Natural killer cell (primary cell): Measurements from ENCODE around the gene S1PR1. TPM values are rescaled to one million over a fixed set of nuclear protein-coding genes. Genes with fewer than 3 reads are reported as not detected.
A peak's percentile ranks its signal among the peaks of the same experiment; 100 is the strongest.

Experiments used
- ATAC-seq, 3 donors: fragments of 150-1000 bp in 2 of 3; fragments of 200-7000 bp in 1 of 3; cut with Tn5 transposase; 1 replicate in 1 of 3; 2 replicates in 2 of 3; pipeline ENCODE4 v1.10.0; 2021; ENCODE audit warnings: mild to moderate bottlenecking in 2 of 3, moderate library complexity in 2 of 3
- DNase-seq, 2 donors: peaks; one replicate each; pipeline versions ENCODE4 v3.0.0 to v3.0.0-alpha.2; 2013 to 2021; ENCODE audit warnings: mixed read lengths in 1 of 2
- H3K27ac ChIP-seq: one replicate; pipeline ENCODE4 v1.5.1; 2013; ENCODE audit warnings: mild to moderate bottlenecking, low read length
- H3K27me3 ChIP-seq: one replicate; pipeline ENCODE4 v1.6.1; 2013; ENCODE audit warnings: low read length; ENCODE audit not compliant: control insufficient read depth, insufficient read depth
- H3K36me3 ChIP-seq: one replicate; pipeline ENCODE4 v1.6.1; 2013; ENCODE audit warnings: low read length; ENCODE audit not compliant: control insufficient read depth, insufficient read depth
- H3K4me1 ChIP-seq: one replicate; pipeline ENCODE4 v1.6.1; 2013; ENCODE audit warnings: low read length; ENCODE audit not compliant: control insufficient read depth, insufficient read depth
- H3K4me3 ChIP-seq: one replicate; pipeline ENCODE4 v1.5.1; 2013; ENCODE audit warnings: low read length
- H3K9me3 ChIP-seq: one replicate; pipeline ENCODE4 v1.6.1; 2013; ENCODE audit warnings: low read length; ENCODE audit not compliant: control insufficient read depth, insufficient read depth
- H3K27ac Mint-ChIP-seq, 2 donors: one replicate each; pipeline ENCODE4 v1.8.0; 2022; ENCODE audit warnings: mild to moderate bottlenecking in 2 of 2, mixed read lengths in 2 of 2, moderate library complexity in 1 of 2
- H3K27me3 Mint-ChIP-seq, 2 donors: one replicate each; pipeline ENCODE4 v1.8.0; 2022; ENCODE audit warnings: low read depth in 2 of 2, mixed read lengths in 2 of 2
- H3K36me3 Mint-ChIP-seq: one replicate; pipeline ENCODE4 v1.8.0; 2022; ENCODE audit warnings: mixed read lengths
- H3K4me1 Mint-ChIP-seq, 2 donors: one replicate each; pipeline ENCODE4 v1.8.0; 2022; ENCODE audit warnings: mixed read lengths in 2 of 2
- H3K4me3 Mint-ChIP-seq: one replicate; pipeline ENCODE4 v1.8.0; 2022; ENCODE audit warnings: mild to moderate bottlenecking, moderate library complexity, mixed read lengths
- H3K9me3 Mint-ChIP-seq, 2 donors: one replicate each; pipeline ENCODE4 v1.8.0; 2022; ENCODE audit warnings: mixed read lengths in 2 of 2
- CTCF ChIP-seq: fragments of 200-600 bp; IDR thresholded peaks from one replicate; pipeline ENCODE4 v1.8.0; 2022; ENCODE audit warnings: antibody characterized with exemption
- WGBS: methylation state at CpG from one replicate; pipeline ENCODE4 v1.1.7; 2013; ENCODE audit warnings: missing lambda C conversion rate; ENCODE audit not compliant: insufficient coverage; 5-methylcytosine and 5-hydroxymethylcytosine counted together
- intact Hi-C: fragments of 100-400 bp; cut with micrococcal nuclease; formaldehyde crosslinking; loops from one replicate; pipeline ENCODE4 v1.14.2; 2022
- total RNA-seq, 4 donors: library from RNA; stranded (reverse); fragments of 120-200 nt in 1 of 4; gene quantifications; one replicate each; pipeline versions ENCODE4 v1.2.3 to v1.2.4, GENCODE V29; 2013 to 2022

Gene S1PR1
- total RNA-seq, 3 donors from 2014 or later (not counting 1 experiment from before 2014, with no cell fraction given): 33.5 to 114 (median 80.2) TPM

DNA sequence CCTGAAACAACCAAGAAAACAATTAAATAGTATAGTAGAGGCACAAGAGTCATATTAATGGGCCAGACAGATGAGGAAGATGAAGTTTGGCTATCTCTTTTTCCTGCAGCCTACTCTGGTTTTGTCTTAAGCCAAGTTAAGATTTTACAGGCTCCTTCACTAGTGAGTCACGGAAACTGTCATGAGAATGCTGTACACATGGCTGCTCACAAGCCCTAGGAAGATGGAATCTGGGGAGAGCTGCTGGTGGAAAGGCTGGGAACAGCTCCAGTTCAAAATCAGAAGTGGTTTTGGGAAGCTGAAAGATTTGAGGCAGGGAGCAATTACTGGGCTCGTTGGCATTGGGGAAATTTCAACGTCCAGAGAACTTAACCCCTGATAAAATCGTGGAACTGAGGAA lies 46.4 kb upstream of the S1PR1 start:
- DNase-seq (no peak), ATAC-seq (no peak)
- no peaks in the 10 kb centered on the region for H3K27me3 ChIP-seq
- Mint-ChIP-seq H3K27me3 (peaks cover 2 to 16% of the 10 kb centered on the region in 2 donors), H3K9me3 (no peaks in the 10 kb centered on the region), H3K4me1 (peaks cover 0 to 5% of the 10 kb centered on the region in 2 donors), H3K4me3 (no peak overlapping the region), H3K36me3 (no peaks in the 10 kb centered on the region), H3K27ac (no peak overlapping the region)
- intact Hi-C loops: no loop called here
- no peaks in the 10 kb centered on the region for H3K36me3 ChIP-seq
- WGBS: 87% methylated on average over 4 of the region's 4 CpGs
- no peak overlapping the region for H3K27ac ChIP-seq
- no peak overlapping the region for H3K4me3 ChIP-seq
- TF ChIP-seq CTCF: no peak
- H3K9me3 ChIP-seq: no peaks in the 10 kb centered on the region
- peaks cover 3% of the 10 kb centered on the region for H3K4me1 ChIP-seq

GRCh38 chr1:101191049-101191448 lies 45.8 kb upstream of the S1PR1 start:
- intact Hi-C loops: no loop called here
- peaks cover 3% of the 10 kb centered on the region for H3K4me1 ChIP-seq
- Mint-ChIP-seq H3K4me1 (peaks cover 0 to 5% of the 10 kb centered on the region in 2 donors), H3K36me3 (no peaks in the 10 kb centered on the region), H3K9me3 (no peaks in the 10 kb centered on the region), H3K4me3 (no peak overlapping the region), H3K27ac (no peak overlapping the region), H3K27me3 (peaks cover 5 to 16% of the 10 kb centered on the region in 2 donors)
- H3K27ac ChIP-seq: no peak overlapping the region
- ATAC-seq: no peak
- H3K36me3 ChIP-seq: no peaks in the 10 kb centered on the region
- no peak for TF ChIP-seq CTCF
- no peaks in the 10 kb centered on the region for H3K9me3 ChIP-seq
- no peak for DNase-seq
- no peak overlapping the region for H3K4me3 ChIP-seq
- H3K27me3 ChIP-seq: no peaks in the 10 kb centered on the region

DNA sequence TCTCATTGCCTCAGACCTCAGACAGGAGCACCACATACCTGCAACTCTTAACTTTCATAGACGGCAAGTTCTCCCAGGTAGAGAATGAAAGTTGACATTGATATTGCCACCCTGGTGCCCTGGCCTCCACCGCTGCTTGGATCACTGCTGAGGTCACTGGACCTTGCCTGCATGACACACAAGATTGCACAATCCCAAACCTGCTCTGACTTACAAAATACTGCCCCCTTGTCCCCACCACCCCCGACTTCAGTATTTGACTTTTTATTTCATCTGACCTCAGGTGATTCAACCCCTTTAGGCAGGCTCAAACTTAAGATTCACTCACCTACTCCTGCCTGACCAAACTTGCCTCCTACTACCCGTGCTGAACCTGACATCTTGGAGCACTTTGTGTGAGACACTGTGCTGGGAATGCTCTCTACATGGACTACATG lies 43.1 kb upstream of the S1PR1 start:
- Mint-ChIP-seq H3K36me3 (no peaks in the 10 kb centered on the region), H3K27ac (no peak overlapping the region), H3K4me3 (no peak overlapping the region), H3K4me1 (peaks cover 0 to 5% of the 10 kb centered on the region in 2 donors), H3K27me3 (peaks cover 5 to 16% of the 10 kb centered on the region in 2 donors), H3K9me3 (no peaks in the 10 kb centered on the region)
- peak in 1 of 3 donors; percentile 54 for ATAC-seq
- Histone ChIP-seq H3K27me3 (no peaks in the 10 kb centered on the region), H3K4me3 (no peak overlapping the region), H3K4me1 (no peaks in the 10 kb centered on the region), H3K9me3 (no peaks in the 10 kb centered on the region), H3K36me3 (no peaks in the 10 kb centered on the region), H3K27ac (no peak overlapping the region)
- DNase-seq: no peak
- intact Hi-C loops: no loop called here
- WGBS: 95% methylated on average over 4 of the region's 4 CpGs
- TF ChIP-seq CTCF: no peak

- Mint-ChIP-seq H3K4me3 (no peak overlapping the region), H3K27ac (no peak overlapping the region), H3K36me3 (no peaks in the 10 kb centered on the region), H3K9me3 (no peaks in the 10 kb centered on the region), H3K27me3 (peaks cover 5 to 16% of the 10 kb centered on the region in 2 donors), H3K4me1 (peaks cover 0 to 5% of the 10 kb centered on the region in 2 donors)
- Histone ChIP-seq H3K27me3 (no peaks in the 10 kb centered on the region), H3K4me1 (no peaks in the 10 kb centered on the region), H3K27ac (no peak overlapping the region), H3K9me3 (no peaks in the 10 kb centered on the region), H3K36me3 (no peaks in the 10 kb centered on the region), H3K4me3 (no peak overlapping the region)
- WGBS: 100% methylated on average over 1 of the region's 1 CpG
- DNase-seq (no peak), ATAC-seq (no peak)
- intact Hi-C loops: no loop called here
- TF ChIP-seq CTCF: no peak
These were observed 42.1 kb upstream of the S1PR1 start for GRCh38 chr1:101194746-101195145.
